Fibroblast of skin of abdomen (primary cell): ENCODE measurements around the gene FBXO46.

Experiments used
- DNase-seq: peaks from one replicate; pipeline ENCODE4 v3.0.0-alpha.2; 2013

The FBXO46 gene

GRCh38 chr19:45681391-45682015 is 49.2 kb downstream of the FBXO46 start:
- DNase-seq: peak; percentile 66

DNA sequence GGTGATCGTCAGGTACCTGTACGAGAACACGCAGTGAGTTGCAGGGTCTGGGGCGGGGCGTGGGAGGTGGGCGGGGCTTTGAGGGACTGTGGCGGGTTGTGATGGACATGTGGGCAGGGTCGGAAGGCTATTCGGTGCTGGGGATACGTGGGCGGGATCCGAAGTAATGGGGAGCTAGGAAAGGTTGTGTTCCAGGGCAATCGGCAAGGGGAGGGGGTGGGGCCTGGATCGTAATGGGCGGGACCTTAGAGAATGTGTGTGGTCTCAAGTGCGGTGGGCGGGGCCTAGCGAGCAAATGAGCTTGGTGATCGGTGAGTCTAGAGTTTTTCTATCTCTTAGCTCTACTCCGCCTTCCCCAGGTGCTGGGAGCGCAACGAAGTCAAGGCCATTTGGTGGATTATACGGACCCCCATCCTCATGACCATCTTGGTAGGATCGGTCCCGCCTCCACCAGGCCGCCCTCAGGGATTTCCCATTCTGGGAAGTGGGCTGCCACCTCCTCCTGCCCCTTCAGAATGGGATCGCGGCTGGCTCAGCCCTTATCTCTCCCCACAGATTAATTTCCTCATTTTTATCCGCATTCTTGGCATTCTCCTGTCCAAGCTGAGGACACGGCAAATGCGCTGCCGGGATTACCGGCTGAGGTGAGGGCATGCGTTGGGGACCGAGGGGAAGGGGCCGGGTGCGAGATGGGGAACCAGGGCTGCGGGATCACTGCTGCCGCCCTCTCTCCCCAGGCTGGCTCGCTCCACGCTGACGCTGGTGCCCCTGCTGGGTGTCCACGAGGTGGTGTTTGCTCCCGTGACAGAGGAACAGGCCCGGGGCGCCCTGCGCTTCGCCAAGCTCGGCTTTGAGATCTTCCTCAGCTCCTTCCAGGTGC is 53.1 kb downstream of the FBXO46 start:
- DNase-seq: peak; percentile 64

DNA sequence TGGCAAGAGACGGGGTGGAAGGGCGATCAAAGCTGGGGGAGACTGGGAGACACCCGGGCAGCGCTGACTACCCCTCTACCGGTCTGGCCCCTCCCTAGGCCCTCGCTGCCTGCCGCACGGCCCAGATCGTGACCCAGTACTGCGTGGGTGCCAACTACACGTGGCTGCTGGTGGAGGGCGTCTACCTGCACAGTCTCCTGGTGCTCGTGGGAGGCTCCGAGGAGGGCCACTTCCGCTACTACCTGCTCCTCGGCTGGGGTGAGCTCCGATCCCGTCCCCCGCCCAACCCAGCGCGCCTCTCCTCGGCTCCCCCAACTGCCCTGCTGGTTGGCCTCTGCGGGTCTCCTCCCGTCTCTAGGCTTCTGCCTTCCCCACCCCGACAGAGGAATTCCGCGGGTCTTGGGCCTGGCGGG is 53.8 kb downstream of the FBXO46 start:
- no peak for DNase-seq

- DNase-seq: no peak
Observed at GRCh38 chr19:45674946-45675345, 55.8 kb downstream of the FBXO46 start.

DNA sequence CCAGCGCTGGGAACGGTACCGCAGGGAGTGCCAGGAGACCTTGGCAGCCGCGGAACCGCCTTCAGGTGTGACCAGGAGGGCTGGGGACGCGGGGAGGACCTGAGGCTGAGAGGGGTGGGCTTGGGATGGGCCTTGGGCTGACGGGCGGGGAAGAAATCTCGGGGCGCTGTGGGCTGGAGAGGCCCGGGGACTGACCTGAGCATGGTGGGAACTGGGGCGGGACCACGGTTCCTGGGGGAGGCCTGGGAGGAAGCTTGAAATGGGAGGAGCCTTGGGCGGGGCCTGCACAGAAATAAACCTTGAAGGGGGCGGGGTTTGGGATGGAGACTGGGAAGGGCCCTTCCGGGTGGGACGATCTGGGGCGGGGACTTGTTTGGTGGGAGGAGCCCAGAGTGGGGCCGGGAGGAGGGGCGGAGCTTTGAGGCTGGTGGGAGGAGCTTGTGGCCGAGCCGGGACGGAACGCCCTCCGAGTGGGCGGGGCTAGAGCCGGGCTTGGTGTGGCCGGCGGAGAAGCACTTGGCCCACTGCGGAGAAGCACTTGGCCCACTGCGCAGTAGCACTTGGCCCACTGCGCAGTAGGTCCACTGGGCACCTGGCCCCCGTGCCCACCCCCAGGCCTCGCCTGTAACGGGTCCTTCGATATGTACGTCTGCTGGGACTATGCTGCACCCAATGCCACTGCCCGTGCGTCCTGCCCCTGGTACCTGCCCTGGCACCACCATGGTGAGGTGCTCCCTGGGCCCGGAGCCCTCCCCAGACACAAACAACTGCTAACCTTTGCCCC is 59.8 kb downstream of the FBXO46 start:
- peak; percentile 57 for DNase-seq

DNA sequence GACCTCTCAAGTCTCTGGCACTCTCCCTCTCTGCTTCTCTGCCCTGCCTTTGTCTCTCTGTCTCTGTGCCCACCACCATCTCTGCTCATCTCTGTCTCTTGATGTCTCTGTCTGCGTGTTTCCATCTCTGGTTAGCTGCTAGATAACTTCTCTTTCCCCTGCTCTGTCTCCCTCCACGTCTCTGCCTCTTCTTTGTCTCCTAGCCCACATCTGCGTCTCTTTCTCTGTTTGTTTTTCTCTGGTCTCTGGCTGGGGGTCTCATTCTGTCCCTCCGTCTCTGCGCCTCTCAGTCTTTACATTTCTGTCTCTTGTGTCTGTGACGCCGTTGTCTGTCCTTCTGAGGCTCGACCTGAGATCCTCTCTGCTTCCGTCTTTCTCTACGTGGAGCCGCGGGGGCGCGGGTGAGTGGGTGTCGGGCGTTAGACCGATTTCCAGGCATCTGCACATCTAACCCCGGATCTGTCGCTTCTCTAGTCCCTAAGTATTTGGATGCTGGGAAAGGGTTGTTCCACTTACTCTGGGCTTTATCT is 62.3 kb downstream of the FBXO46 start:
- DNase-seq: no peak

GRCh38 chr19:45667620-45668341 is 62.9 kb downstream of the FBXO46 start, which contains the start of gene GIPR:
TSS of gene GIPR (plus strand) at chr19:45668221. CDS start at chr19:45669521, 1,300 bp downstream.
- no peak for DNase-seq

GRCh38 chr19:45664575-45664974 is 66.1 kb downstream of the FBXO46 start:
- DNase-seq: no peak

DNA sequence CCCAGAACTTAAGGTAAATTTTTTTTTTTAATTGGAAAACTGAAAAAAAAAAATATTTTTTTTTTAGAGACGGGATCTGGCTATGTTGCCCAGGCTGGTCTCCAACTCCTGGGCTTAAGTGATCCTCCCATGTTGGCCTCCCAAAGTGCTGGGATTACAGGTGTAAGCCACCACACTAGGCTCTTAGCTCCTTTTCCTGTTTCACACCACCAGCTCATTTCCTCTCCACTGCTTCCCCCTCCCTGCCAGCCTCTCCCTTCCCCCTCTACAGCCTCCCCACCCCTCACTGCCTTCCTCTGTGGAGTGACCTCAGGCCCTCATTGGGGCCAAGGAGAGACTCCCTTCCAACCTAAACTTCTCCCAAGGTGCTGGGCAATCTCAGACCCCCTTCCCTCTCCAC is 66.9 kb downstream of the FBXO46 start:
- DNase-seq: no peak

DNA sequence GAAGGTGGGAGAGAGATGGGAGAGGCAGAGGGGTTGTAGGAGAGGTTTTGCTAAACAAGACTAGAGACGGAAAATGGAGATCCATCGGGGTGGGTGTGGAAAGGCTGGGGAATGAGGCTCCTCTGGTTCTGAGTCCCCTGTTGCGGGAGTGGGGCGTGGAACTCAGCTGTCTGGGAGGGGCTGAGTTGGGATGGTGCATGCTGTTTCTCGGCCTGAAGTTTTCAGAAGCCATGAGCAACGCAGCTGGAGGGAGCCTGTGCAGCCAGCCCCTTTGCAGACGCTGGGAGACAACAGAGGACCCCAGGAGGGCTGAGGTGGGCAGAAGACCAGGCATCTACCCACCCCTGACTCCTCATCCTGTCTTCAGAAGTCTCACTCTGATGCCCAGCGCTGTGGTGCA is 70.1 kb downstream of the FBXO46 start:
- no peak for DNase-seq
